ENCODE measurements around the gene SERTAD4. TPM values are rescaled to one million over a fixed set of nuclear protein-coding genes. Genes with fewer than 3 reads are reported as not detected.
"Not testable (repeated sequence)": the region's sequence is repeated elsewhere in the genome, so short reads cannot be mapped to it uniquely, and the experiment has no call there.

SERTAD4 gene
- total and polyA plus RNA-seq, 10 of the 15 experiments (the other 5 are each of a cell fraction or from before 2014, with no cell fraction given) = not detected

- H3K9ac ChIP-seq (ENCODE audit: control insufficient read depth, insufficient read depth, low read length); CTCF ChIA-PET; ATAC-seq; DNase-seq (ENCODE audit: low read depth, low spot score); H3K27me3 ChIP-seq (replicated peaks in 1 of 2; ENCODE audit: control insufficient read depth in 2 of 2, insufficient read depth in 2 of 2, low read length in 1 of 2); H4K20me1 ChIP-seq (ENCODE audit: control insufficient read depth, insufficient read depth); H3K9me3 ChIP-seq (replicated peaks; ENCODE audit: control insufficient read depth, insufficient read depth, low read length); POLR2A ChIA-PET; FAIRE-seq; H3K4me2 ChIP-seq (ENCODE audit: control insufficient read depth, insufficient read depth); H3K4me3 ChIP-seq; BruUV-seq (replicated peaks); RAD21 ChIA-PET (ENCODE audit: unreplicated experiment); H2AFZ ChIP-seq (ENCODE audit: control insufficient read depth, low read depth, low read length); H3K4me1 ChIP-seq (ENCODE audit: control insufficient read depth, insufficient read depth, low read length); H3K79me2 ChIP-seq (ENCODE audit: control insufficient read depth, insufficient read depth, low read length); H3K27ac ChIP-seq (ENCODE audit: control insufficient read depth, insufficient read depth); H3K36me3 ChIP-seq (ENCODE audit: control insufficient read depth in 2 of 2, insufficient read depth in 2 of 2, low read length in 1 of 2); intact Hi-C loops (cut with micrococcal nuclease; ENCODE audit: unreplicated experiment); in situ Hi-C loops (cut with MboI): not testable (repeated sequence)
- 0% methylated on average over 4 of the region's 4 CpGs for WGBS (ENCODE audit: insufficient coverage, insufficient replicate concordance, low lambda C conversion rate, missing lambda C conversion rate)
- SMC1A ChIA-PET (ENCODE audit: uncharacterized antibody, unreplicated experiment) = interaction anchor here (0.7 kb wide), 1 partner anchor 28 kb away, joined by 6 read pairs; no protein-coding TSS in a partner anchor
Measured at GRCh38 chr1:210265392-210265955, 32.9 kb downstream of the SERTAD4 start.

GRCh38 chr1:210269981-210270380 is 37.4 kb downstream of the SERTAD4 start:
- FAIRE-seq (no peak), DNase-seq (ENCODE audit: low read depth, low spot score) (no peak), ATAC-seq (no peak)
- H3K79me2 ChIP-seq (ENCODE audit: control insufficient read depth, insufficient read depth, low read length) = no peaks in the 10 kb centered on the region
- H3K9me3 ChIP-seq (replicated peaks; ENCODE audit: control insufficient read depth, insufficient read depth, low read length) = no peaks in the 10 kb centered on the region
- intact Hi-C loops (cut with micrococcal nuclease; ENCODE audit: unreplicated experiment) (no loop called here), in situ Hi-C loops (cut with MboI) (no loop called here)
- ChIA-PET RAD21 (ENCODE audit: unreplicated experiment) (no interaction called here), SMC1A (ENCODE audit: uncharacterized antibody, unreplicated experiment) (no interaction called here), POLR2A (no interaction called here), CTCF (interaction anchor here (0.7 kb wide), 2 partner anchors 11 to 24 kb away, joined by 3 read pairs; no protein-coding TSS in a partner anchor)
- H3K27me3 ChIP-seq (replicated peaks in 1 of 2; ENCODE audit: control insufficient read depth in 2 of 2, insufficient read depth in 2 of 2, low read length in 1 of 2) = no peaks in the 10 kb centered on the region; a peak in 1 of 4 replicates
- no peak overlapping the region for H3K27ac ChIP-seq (ENCODE audit: control insufficient read depth, insufficient read depth)
- H3K4me3 ChIP-seq = no peak overlapping the region
- WGBS (ENCODE audit: insufficient coverage, insufficient replicate concordance, low lambda C conversion rate, missing lambda C conversion rate) = 48% methylated on average over 4 of the region's 4 CpGs
- H3K4me2 ChIP-seq (ENCODE audit: control insufficient read depth, insufficient read depth) = no peak overlapping the region
- no peaks in the 10 kb centered on the region for H4K20me1 ChIP-seq (ENCODE audit: control insufficient read depth, insufficient read depth)
- H3K4me1 ChIP-seq (ENCODE audit: control insufficient read depth, insufficient read depth, low read length) = no peaks in the 10 kb centered on the region
- no peak for TF ChIP-seq POLR2A (IDR thresholded peaks at IDR 0.05; ENCODE audit: low read depth, low read length)
- TF ChIP-seq KDM1A (IDR thresholded peaks at IDR 0.05; ENCODE audit: borderline replicate concordance) = no peak
- no peak for TF ChIP-seq ZBTB40 (IDR thresholded peaks at IDR 0.05; ENCODE audit: borderline replicate concordance)
- TF ChIP-seq SUZ12 (IDR thresholded peaks at IDR 0.05; ENCODE audit: unreplicated experiment) = no peak
- H3K36me3 ChIP-seq (ENCODE audit: control insufficient read depth in 2 of 2, insufficient read depth in 2 of 2, low read length in 1 of 2) = no peaks in the 10 kb centered on the region
- H3K9ac ChIP-seq (ENCODE audit: control insufficient read depth, insufficient read depth, low read length) = no peak overlapping the region
- H2AFZ ChIP-seq (ENCODE audit: control insufficient read depth, low read depth, low read length) = no peak overlapping the region
- BruUV-seq (replicated peaks) = no TSS peak
